Ovary (tissue), 3 donors: ENCODE measurements around the gene RAP2B.

Source experiments
- EP300 ChIP-seq: sonication (generic); formaldehyde crosslinking; IDR thresholded peaks from one replicate; pipeline ENCODE4 v1.6.1; 2017; ENCODE audit warnings: antibody characterized with exemption
- POLR2A ChIP-seq: fragments of 450-650 bp; IDR thresholded peaks from one replicate; pipeline ENCODE4 v1.6.1; 2017; ENCODE audit warnings: antibody characterized with exemption, mild to moderate bottlenecking, moderate library complexity
- TF ChIP-seq, protein P1 (sequence below), 3 donors: fragments of 450-650 bp in 2 of 3; fragments of 200-600 bp in 1 of 3; IDR thresholded peaks; one replicate each; pipeline versions ENCODE4 v1.5.1 to v1.8.0; 2016 to 2022; ENCODE audit warnings: antibody characterized with exemption in 3 of 3, mild to moderate bottlenecking in 1 of 3
- donor health status: DM: no; HTN: no; CAD: no.

DNA sequence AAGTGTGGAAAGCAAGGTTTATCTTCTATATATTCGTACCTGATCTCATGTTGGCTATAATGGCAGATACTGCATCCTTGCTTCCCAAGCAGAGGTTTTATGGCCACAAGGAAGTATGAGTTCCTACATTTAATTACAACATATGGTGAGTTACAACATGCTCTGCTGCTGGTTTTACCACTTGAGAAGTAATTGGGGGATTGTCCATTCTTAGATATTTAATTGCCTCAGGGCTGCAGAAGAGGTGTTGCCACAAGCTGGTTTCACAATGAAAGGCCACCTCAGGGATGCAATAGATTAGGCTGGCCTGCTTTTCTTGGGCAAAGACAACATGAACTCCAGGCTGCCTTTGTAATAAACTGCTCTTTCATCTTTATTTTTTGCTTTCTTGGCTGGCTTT lies 48.6 kb downstream of the RAP2B start:
- TF ChIP-seq, protein P1, sequence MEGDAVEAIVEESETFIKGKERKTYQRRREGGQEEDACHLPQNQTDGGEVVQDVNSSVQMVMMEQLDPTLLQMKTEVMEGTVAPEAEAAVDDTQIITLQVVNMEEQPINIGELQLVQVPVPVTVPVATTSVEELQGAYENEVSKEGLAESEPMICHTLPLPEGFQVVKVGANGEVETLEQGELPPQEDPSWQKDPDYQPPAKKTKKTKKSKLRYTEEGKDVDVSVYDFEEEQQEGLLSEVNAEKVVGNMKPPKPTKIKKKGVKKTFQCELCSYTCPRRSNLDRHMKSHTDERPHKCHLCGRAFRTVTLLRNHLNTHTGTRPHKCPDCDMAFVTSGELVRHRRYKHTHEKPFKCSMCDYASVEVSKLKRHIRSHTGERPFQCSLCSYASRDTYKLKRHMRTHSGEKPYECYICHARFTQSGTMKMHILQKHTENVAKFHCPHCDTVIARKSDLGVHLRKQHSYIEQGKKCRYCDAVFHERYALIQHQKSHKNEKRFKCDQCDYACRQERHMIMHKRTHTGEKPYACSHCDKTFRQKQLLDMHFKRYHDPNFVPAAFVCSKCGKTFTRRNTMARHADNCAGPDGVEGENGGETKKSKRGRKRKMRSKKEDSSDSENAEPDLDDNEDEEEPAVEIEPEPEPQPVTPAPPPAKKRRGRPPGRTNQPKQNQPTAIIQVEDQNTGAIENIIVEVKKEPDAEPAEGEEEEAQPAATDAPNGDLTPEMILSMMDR (IDR thresholded peaks at IDR 0.05) = no peak
- TF ChIP-seq POLR2A = no peak
- TF ChIP-seq EP300 = no peak
